GM12878 (cell line): Measurements from ENCODE around the gene UMPS. TPM values are rescaled to one million over a fixed set of nuclear protein-coding genes. Genes with fewer than 3 reads are reported as not detected.
"Not testable (repeated sequence)": the region's sequence is repeated elsewhere in the genome, so short reads cannot be mapped to it uniquely, and the experiment has no call there.

Source experiments
- ATAC-seq: fragments of 200-7000 bp; cut with Tn5 transposase; 3 replicates; pipeline ENCODE4 v1.9.1; 2020; ENCODE audit warnings: mild to moderate bottlenecking, moderate library complexity
- BruUV-seq: library from RNA; stranded (reverse); fragments of 400-500 nt; replicated peaks from 2 replicates; lab custom pipeline; 2021; lab: Mats Ljungman, UMichigan
- CTCF ChIA-PET: fragments of 300-600 bp; sonication (Branson Sonifier 250); formaldehyde crosslinking; extraction: SDS; loops from one replicate; lab custom pipeline; 2021; ENCODE audit warnings: inconsistent platforms; lab: Yijun Ruan, JAX
- POLR2A ChIA-PET: fragments of 350-600 bp; formaldehyde crosslinking; extraction: SDS; loops from one replicate; lab custom pipeline; 2021; ENCODE audit warnings: inconsistent platforms; lab: Charles Lee
- RAD21 ChIA-PET: fragments of 300-600 bp; sonication (Branson Sonifier 250); formaldehyde crosslinking; loops from one replicate; lab custom pipeline; 2023; ENCODE audit warnings: antibody characterized with exemption; ENCODE audit not compliant: unreplicated experiment; lab: Charles Lee
- SMC1A ChIA-PET: fragments of 300-600 bp; sonication (Branson Sonifier 250); formaldehyde crosslinking; loops from one replicate; lab custom pipeline; 2023; ENCODE audit not compliant: unreplicated experiment, uncharacterized antibody; lab: Charles Lee
- DNase-seq: peaks from one replicate; pipeline ENCODE4 v3.0.0-alpha.2; 2011; ENCODE audit warnings: low read depth, low spot score
- FAIRE-seq: peaks from 3 replicates; lab custom pipeline; 2011; peaks lifted over from hg19 to GRCh38; lab: Jason Lieb, UNC
- H2AFZ ChIP-seq: 2 replicates; pipeline ENCODE4 v1.6.0; 2011; ENCODE audit warnings: low read depth, low read length, control low read depth; ENCODE audit not compliant: control insufficient read depth
- H3K27ac ChIP-seq: 2 replicates; pipeline ENCODE4 v1.5.1; 2011; ENCODE audit warnings: control low read depth; ENCODE audit not compliant: control insufficient read depth, insufficient read depth
- H3K27me3 ChIP-seq, 2 experiments: replicated peaks in 1 of 2; 2 replicates each; pipeline versions ENCODE4 v1.6.0 to v1.6.1; 2011; ENCODE audit warnings: low read length in 1 of 2; ENCODE audit not compliant: control insufficient read depth in 2 of 2, insufficient read depth in 2 of 2
- H3K36me3 ChIP-seq, 2 experiments: 2 replicates each; pipeline ENCODE4 v1.5.1; 2011; ENCODE audit warnings: low read length in 1 of 2; ENCODE audit not compliant: control insufficient read depth in 2 of 2, insufficient read depth in 2 of 2
- H3K4me1 ChIP-seq: 2 replicates; pipeline ENCODE4 v1.6.1; 2011; ENCODE audit warnings: mild to moderate bottlenecking, low read length, moderate library complexity, mixed read lengths; ENCODE audit not compliant: control insufficient read depth, insufficient read depth
- H3K4me2 ChIP-seq: 2 replicates; pipeline ENCODE4 v1.6.0; 2011; ENCODE audit warnings: control low read depth; ENCODE audit not compliant: control insufficient read depth, insufficient read depth
- H3K4me3 ChIP-seq: fragments of 200-600 bp; sonication (generic); 2 replicates; pipeline ENCODE4 v1.5.1; 2016
- H3K79me2 ChIP-seq: 2 replicates; pipeline ENCODE4 v1.6.0; 2011; ENCODE audit warnings: low read length; ENCODE audit not compliant: control insufficient read depth, insufficient read depth
- H3K9ac ChIP-seq: 2 replicates; pipeline ENCODE4 v1.8.0; 2011; ENCODE audit warnings: low read length, control low read depth, mixed read lengths; ENCODE audit not compliant: control insufficient read depth, insufficient read depth
- H3K9me3 ChIP-seq: replicated peaks from 3 replicates; pipeline ENCODE4 v1.5.1; 2011; ENCODE audit warnings: mild to moderate bottlenecking, low read length; ENCODE audit not compliant: control insufficient read depth, insufficient read depth
- H4K20me1 ChIP-seq: 2 replicates; pipeline ENCODE4 v1.6.0; 2011; ENCODE audit not compliant: control insufficient read depth, insufficient read depth
- YY1 ChIP-seq: IDR thresholded peaks from 2 replicates; pipeline ENCODE4 v1.6.1; 2011; ENCODE audit warnings: low read depth, mild to moderate bottlenecking, low read length
- ZNF24 ChIP-seq: fragments of 450-650 bp; IDR thresholded peaks from 2 replicates; pipeline ENCODE4 v1.6.1; 2017; ENCODE audit warnings: antibody characterized with exemption, mild to moderate bottlenecking
- WGBS: methylation state at CpG from one replicate; pipeline ENCODE4 v1.1.6; 2016; ENCODE audit warnings: low lambda C conversion rate; ENCODE audit not compliant: insufficient replicate concordance, insufficient coverage; ENCODE audit errors: missing lambda C conversion rate; 5-methylcytosine and 5-hydroxymethylcytosine counted together
- in situ Hi-C: fragments of 300-500 bp; cut with MboI; formaldehyde crosslinking; loops from 9 replicates; pipeline ENCODE4 v1.14.3; 2018; ENCODE audit warnings: mixed read lengths
- intact Hi-C: fragments of 100-400 bp; cut with micrococcal nuclease; formaldehyde crosslinking; loops from one replicate; pipeline ENCODE4 v1.14.2; 2022; ENCODE audit not compliant: unreplicated experiment
- polyA plus RNA-seq, 11 experiments: library from polyadenylated mRNA; depleted of rRNA in 4 of 11; unstranded in 6 of 11; stranded (reverse) in 5 of 11; fragments of >200 nt; fragmentation: Nextera tagmentation in 4 of 11; fragmentation: Illumina TruSeq in 1 of 11; extraction: Ambion mirVana in 4 of 11; extraction: Trizol in 1 of 11; gene quantifications; 1 replicate in 1 of 11; 2 replicates in 10 of 11; pipeline versions ENCODE4 v1.2.1 to v1.2.3, GENCODE V29; 2011 to 2016; ENCODE audit warnings: inconsistent platforms in 2 of 11, missing spikeins in 2 of 11, low read depth in 1 of 11
- total RNA-seq, 4 experiments: library from RNA; depleted of rRNA in 3 of 4; stranded (reverse); fragments of >200 nt in 3 of 4; fragmentation: Illumina TruSeq in 1 of 4; extraction: Trizol in 1 of 4; gene quantifications; 2 replicates each; pipeline versions ENCODE4 v1.2.1 to v1.2.3, GENCODE V29; 2013 to 2021

Gene UMPS
- total and polyA plus RNA-seq, 10 of the 15 experiments (the other 5 are each of a cell fraction or from before 2014, with no cell fraction given): 30.6 to 82.8 (median 49.5) TPM

GRCh38 chr3:124781476-124782376 is 51.5 kb downstream of the UMPS start:
- intact Hi-C loops: no loop called here
- CTCF ChIA-PET: interaction anchor here (1.3 to 7.0 kb wide), 5 partner anchors 11 to 120 kb away, joined by 4 to 96 read pairs (median 22); no protein-coding TSS in a partner anchor
- Histone ChIP-seq H3K27me3 (no peaks in the 10 kb centered on the region), H4K20me1 (no peaks in the 10 kb centered on the region), H3K36me3 (no peaks in the 10 kb centered on the region), H3K4me1 (peaks cover 21% of the 10 kb centered on the region), H3K79me2 (no peaks in the 10 kb centered on the region), H3K9me3 (no peaks in the 10 kb centered on the region), H3K27ac (no peak overlapping the region), H3K4me3 (no peak overlapping the region), H2AFZ (no peak overlapping the region), H3K4me2 (no peak overlapping the region), H3K9ac (no peak overlapping the region)
- 68% methylated on average over 8 of the region's 8 CpGs for WGBS
- SMC1A ChIA-PET: interaction anchor here (0.9 to 7.1 kb wide), 5 partner anchors 11 to 119 kb away, joined by 3 to 88 read pairs (median 5); no protein-coding TSS in a partner anchor
- FAIRE-seq: no peak
- POLR2A ChIA-PET: interaction anchor here (1.5 kb wide), 1 partner anchor 11 kb away, joined by 4 read pairs; no protein-coding TSS in a partner anchor
- BruUV-seq: no TSS peak
- RAD21 ChIA-PET: interaction anchor here (2.5 kb wide), 1 partner anchor 12 kb away, joined by 9 read pairs; no protein-coding TSS in a partner anchor
- TF ChIP-seq ZNF24: no peak
- no peak for TF ChIP-seq YY1
- in situ Hi-C loops: no loop called here
- ATAC-seq: no peak
- no peak for DNase-seq

GRCh38 chr3:124782377-124782712 is 52.1 kb downstream of the UMPS start:
- H3K4me3 ChIP-seq, H3K27me3 ChIP-seq, POLR2A ChIA-PET, FAIRE-seq, H3K9ac ChIP-seq, DNase-seq, H4K20me1 ChIP-seq, H3K9me3 ChIP-seq, intact Hi-C loops, H3K27ac ChIP-seq, ATAC-seq, H3K79me2 ChIP-seq, H2AFZ ChIP-seq, in situ Hi-C loops, H3K36me3 ChIP-seq, H3K4me2 ChIP-seq, BruUV-seq: not testable (repeated sequence)
- ChIA-PET SMC1A (interaction anchor here (0.8 to 7.1 kb wide), 4 partner anchors 9 to 119 kb away, joined by 3 to 88 read pairs (median 4); no protein-coding TSS in a partner anchor), RAD21 (interaction anchor here (0.7 kb wide), 1 partner anchor 12 kb away, joined by 3 read pairs; no protein-coding TSS in a partner anchor), CTCF (interaction anchor here (2.0 to 7.0 kb wide), 3 partner anchors 13 to 119 kb away, joined by 7 to 96 read pairs (median 59); no protein-coding TSS in a partner anchor)
- WGBS: 59% methylated on average over 6 of the region's 6 CpGs
- H3K4me1 ChIP-seq: peaks cover 21% of the 10 kb centered on the region
